Esophagus muscularis mucosa (tissue), 4 donors: ENCODE measurements around the gene SLX4IP.

ENCODE experiments used
- EP300 ChIP-seq: sonication (generic); formaldehyde crosslinking; IDR thresholded peaks from one replicate; pipeline ENCODE4 v1.6.1; 2017; ENCODE audit warnings: antibody characterized with exemption
- POLR2A ChIP-seq: fragments of 450-650 bp; IDR thresholded peaks from one replicate; pipeline ENCODE4 v1.6.1; 2017; ENCODE audit warnings: antibody characterized with exemption, moderate library complexity, mild to moderate bottlenecking, low read depth
- POLR2AphosphoS5 ChIP-seq, 2 donors: sonication (generic); formaldehyde crosslinking; IDR thresholded peaks; one replicate each; pipeline ENCODE4 v1.6.1; 2017; ENCODE audit warnings: antibody characterized with exemption in 2 of 2
- TF ChIP-seq, protein P1 (sequence below), 3 experiments: fragments of 200-600 bp in 2 of 3; fragments of 450-650 bp in 1 of 3; sonication (generic) in 2 of 3; IDR thresholded peaks; one replicate each; pipeline ENCODE4 v1.5.1; 2017 to 2019; ENCODE audit warnings: antibody characterized with exemption in 3 of 3, mild to moderate bottlenecking in 2 of 3, moderate library complexity in 1 of 3

DNA sequence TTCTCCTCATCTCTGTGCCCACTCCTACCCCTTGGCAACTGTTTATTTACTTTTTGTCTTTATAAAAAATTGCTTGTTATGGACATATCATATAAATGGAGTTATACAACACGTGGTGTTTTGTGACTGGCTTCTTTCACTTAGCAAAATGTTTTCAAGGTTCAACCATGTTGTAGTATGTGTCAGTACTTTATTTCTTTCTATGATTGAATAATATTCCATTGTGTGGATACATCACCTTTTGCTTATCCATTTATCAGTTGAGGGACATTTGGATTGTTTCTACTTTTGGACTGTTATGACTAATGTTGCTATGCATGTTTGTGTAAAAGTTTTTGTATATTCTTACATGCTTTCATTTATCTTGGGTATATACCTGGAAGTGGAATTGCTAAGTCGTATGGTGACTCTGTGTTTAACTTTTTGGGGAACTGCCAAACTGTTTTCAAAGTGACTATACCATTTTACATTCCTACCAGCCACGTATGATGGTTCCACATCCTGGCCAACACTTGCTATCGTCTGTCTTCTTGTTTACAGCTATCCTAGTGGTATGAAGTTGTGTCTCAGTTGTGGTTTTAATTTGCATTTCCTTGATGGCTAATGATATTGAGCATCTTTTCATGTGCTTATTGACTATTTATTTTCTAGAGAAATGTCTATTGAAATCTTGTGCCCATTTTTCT is 84.4 kb downstream of the SLX4IP start:
- TF ChIP-seq POLR2A (no peak), POLR2AphosphoS5 (IDR thresholded peaks at IDR 0.05) (no peak), EP300 (no peak)
- TF ChIP-seq, protein P1, sequence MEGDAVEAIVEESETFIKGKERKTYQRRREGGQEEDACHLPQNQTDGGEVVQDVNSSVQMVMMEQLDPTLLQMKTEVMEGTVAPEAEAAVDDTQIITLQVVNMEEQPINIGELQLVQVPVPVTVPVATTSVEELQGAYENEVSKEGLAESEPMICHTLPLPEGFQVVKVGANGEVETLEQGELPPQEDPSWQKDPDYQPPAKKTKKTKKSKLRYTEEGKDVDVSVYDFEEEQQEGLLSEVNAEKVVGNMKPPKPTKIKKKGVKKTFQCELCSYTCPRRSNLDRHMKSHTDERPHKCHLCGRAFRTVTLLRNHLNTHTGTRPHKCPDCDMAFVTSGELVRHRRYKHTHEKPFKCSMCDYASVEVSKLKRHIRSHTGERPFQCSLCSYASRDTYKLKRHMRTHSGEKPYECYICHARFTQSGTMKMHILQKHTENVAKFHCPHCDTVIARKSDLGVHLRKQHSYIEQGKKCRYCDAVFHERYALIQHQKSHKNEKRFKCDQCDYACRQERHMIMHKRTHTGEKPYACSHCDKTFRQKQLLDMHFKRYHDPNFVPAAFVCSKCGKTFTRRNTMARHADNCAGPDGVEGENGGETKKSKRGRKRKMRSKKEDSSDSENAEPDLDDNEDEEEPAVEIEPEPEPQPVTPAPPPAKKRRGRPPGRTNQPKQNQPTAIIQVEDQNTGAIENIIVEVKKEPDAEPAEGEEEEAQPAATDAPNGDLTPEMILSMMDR (IDR thresholded peaks at IDR 0.05) = no peak
